Naive thymus-derived CD4-positive, alpha-beta T cell (primary cell): Measurements from ENCODE around the gene ANKRD23. TPM values are rescaled to one million over a fixed set of nuclear protein-coding genes. Genes with fewer than 3 reads are reported as not detected.
A peak's percentile ranks its signal among the peaks of the same experiment; 100 is the strongest.

ENCODE experiments used
- ATAC-seq: fragments of 150-1000 bp; cut with Tn5 transposase; 2 replicates; pipeline ENCODE4 v1.10.0; 2021; ENCODE audit warnings: mild to moderate bottlenecking, moderate library complexity
- CTCF ChIA-PET: fragments of 350-600 bp; sonication (Branson Sonifier 250); formaldehyde crosslinking; loops from one replicate; lab custom pipeline; 2021; ENCODE audit warnings: antibody characterized with exemption; lab: Charles Lee
- POLR2A ChIA-PET: fragments of 350-600 bp; sonication (Branson Sonifier 250); formaldehyde crosslinking; loops from one replicate; lab custom pipeline; 2021; ENCODE audit warnings: antibody characterized with exemption, inconsistent platforms; lab: Charles Lee
- DNase-seq, 9 donors: peaks; one replicate each; pipeline versions ENCODE4 v3.0.0 to v3.0.0-alpha.2; 2020 to 2022; ENCODE audit warnings: mixed read lengths in 1 of 9
- H3K27ac ChIP-seq: one replicate; pipeline ENCODE4 v1.7.0; 2013; ENCODE audit warnings: mild to moderate bottlenecking, low read depth, low read length, moderate library complexity
- H3K27me3 ChIP-seq, 2 donors: one replicate each; pipeline ENCODE4 v1.7.0; 2013; ENCODE audit warnings: low read length in 2 of 2, mild to moderate bottlenecking in 2 of 2, moderate library complexity in 2 of 2; ENCODE audit not compliant: control insufficient read depth in 2 of 2, insufficient read depth in 2 of 2
- H3K36me3 ChIP-seq, 3 experiments: 1 replicate in 2 of 3; 2 replicates in 1 of 3; pipeline ENCODE4 v1.7.0; 2013; ENCODE audit warnings: low read length in 3 of 3, mild to moderate bottlenecking in 3 of 3, moderate library complexity in 1 of 3; ENCODE audit not compliant: insufficient read depth in 3 of 3, control insufficient read depth in 2 of 3
- H3K4me1 ChIP-seq, 2 donors: one replicate each; pipeline ENCODE4 v1.7.0; 2013; ENCODE audit warnings: low read length in 2 of 2, mild to moderate bottlenecking in 2 of 2, moderate library complexity in 1 of 2; ENCODE audit not compliant: control insufficient read depth in 2 of 2, insufficient read depth in 2 of 2
- H3K4me3 ChIP-seq: 2 replicates; pipeline ENCODE4 v1.7.0; 2013; ENCODE audit warnings: mild to moderate bottlenecking, low read length
- H3K9me3 ChIP-seq, 3 experiments: 1 replicate in 2 of 3; 2 replicates in 1 of 3; pipeline ENCODE4 v1.7.0; 2013; ENCODE audit warnings: low read length in 3 of 3; ENCODE audit not compliant: control insufficient read depth in 2 of 3
- H3K27ac Mint-ChIP-seq, 9 donors: one replicate each; pipeline ENCODE4 v1.8.0; 2020 to 2022; ENCODE audit warnings: mixed read lengths in 9 of 9, mild to moderate bottlenecking in 8 of 9, moderate library complexity in 5 of 9, inconsistent platforms in 2 of 9
- H3K27me3 Mint-ChIP-seq, 5 donors: one replicate each; pipeline ENCODE4 v1.8.0; 2021 to 2022; ENCODE audit warnings: mixed read lengths in 5 of 5, mild to moderate bottlenecking in 1 of 5
- H3K36me3 Mint-ChIP-seq, 5 donors: one replicate each; pipeline ENCODE4 v1.8.0; 2020 to 2022; ENCODE audit warnings: mixed read lengths in 5 of 5, mild to moderate bottlenecking in 3 of 5, inconsistent platforms in 1 of 5
- H3K4me1 Mint-ChIP-seq, 7 donors: one replicate each; pipeline ENCODE4 v1.8.0; 2020 to 2022; ENCODE audit warnings: mixed read lengths in 7 of 7, mild to moderate bottlenecking in 3 of 7, inconsistent platforms in 1 of 7
- H3K4me3 Mint-ChIP-seq, 10 donors: one replicate each; pipeline ENCODE4 v1.8.0; 2020 to 2022; ENCODE audit warnings: mild to moderate bottlenecking in 10 of 10, mixed read lengths in 10 of 10, moderate library complexity in 6 of 10, inconsistent platforms in 2 of 10
- H3K9me3 Mint-ChIP-seq, 11 donors: one replicate each; pipeline ENCODE4 v1.8.0; 2020 to 2022; ENCODE audit warnings: mixed read lengths in 11 of 11, mild to moderate bottlenecking in 4 of 11, inconsistent platforms in 1 of 11, moderate library complexity in 1 of 11
- intact Hi-C, 2 donors: fragments of 100-400 bp; cut with micrococcal nuclease; formaldehyde crosslinking; loops; one replicate each; pipeline ENCODE4 v1.15.1; 2023
- polyA plus RNA-seq, 2 donors: library from polyadenylated mRNA; unstranded; fragments of 300-500 nt; fragmentation: Illumina TruSeq; gene quantifications; one replicate each; pipeline ENCODE4 v1.2.3, GENCODE V29; 2021
- total RNA-seq, 6 experiments: library from RNA in 5 of 6; stranded (reverse) in 5 of 6; gene quantifications; 1 replicate in 5 of 6; 2 replicates in 1 of 6; pipeline ENCODE4 v1.2.3 and lab custom pipeline; 2021 to 2026

The ANKRD23 gene
- total and polyA plus RNA-seq, 7 experiments from 2014 or later: 0.64 to 19.8 (median 11.7) TPM

- Mint-ChIP-seq H3K27ac (peak overlapping the region in 2 of 9 donors; percentile 56 to 82), H3K27me3 (no peaks in the 10 kb centered on the region), H3K4me1 (peaks cover 15 to 38% (median 27%) of the 10 kb centered on the region in 7 donors), H3K9me3 (peaks cover 0 to 3% (median 0%) of the 10 kb centered on the region in 11 donors), H3K36me3 (peaks cover 0 to 9% (median 0%) of the 10 kb centered on the region in 5 donors), H3K4me3 (no peak overlapping the region)
- DNase-seq (no peak), ATAC-seq (no peak)
- H3K4me1 ChIP-seq: peaks cover 4 to 13% of the 10 kb centered on the region in 2 donors
- no peaks in the 10 kb centered on the region for H3K27me3 ChIP-seq
- intact Hi-C loops: no loop called here
- no peak overlapping the region for H3K4me3 ChIP-seq
- peaks cover 0 to 9% (median 0%) of the 10 kb centered on the region in 3 experiments for H3K36me3 ChIP-seq
- POLR2A ChIA-PET: interaction anchor here (0.7 kb wide), 1 partner anchor 699 kb away, joined by 3 read pairs; no protein-coding TSS in a partner anchor
- CTCF ChIA-PET: no interaction called here
- no peaks in the 10 kb centered on the region for H3K9me3 ChIP-seq
- no peak overlapping the region for H3K27ac ChIP-seq
Observed at GRCh38 chr2:96811917-96812316, 31.9 kb downstream of the ANKRD23 start.

GRCh38 chr2:96810783-96811192 is 33.0 kb downstream of the ANKRD23 start:
- peaks cover 0 to 6% (median 0%) of the 10 kb centered on the region in 11 donors for H3K9me3 Mint-ChIP-seq
- peaks cover 0 to 15% (median 4%) of the 10 kb centered on the region in 5 donors for H3K36me3 Mint-ChIP-seq
- H3K4me3 ChIP-seq: no peak overlapping the region
- H3K36me3 ChIP-seq: peaks cover 0 to 9% (median 0%) of the 10 kb centered on the region in 3 experiments
- H3K27ac ChIP-seq: no peak overlapping the region
- no peaks in the 10 kb centered on the region for H3K27me3 Mint-ChIP-seq
- ATAC-seq (no peak), DNase-seq (no peak)
- H3K4me1 ChIP-seq: peaks cover 13 to 21% of the 10 kb centered on the region in 2 donors
- intact Hi-C loops: no loop called here
- peak overlapping the region in 6 of 9 donors; percentile 13 to 81 (median 58) for H3K27ac Mint-ChIP-seq
- no peaks in the 10 kb centered on the region for H3K9me3 ChIP-seq
- POLR2A ChIA-PET: no interaction called here
- H3K27me3 ChIP-seq: no peaks in the 10 kb centered on the region
- H3K4me1 Mint-ChIP-seq: peaks cover 23 to 48% (median 36%) of the 10 kb centered on the region in 7 donors
- CTCF ChIA-PET: interaction anchor here (0.6 kb wide), 1 partner anchor 323 kb away, joined by 3 read pairs; no protein-coding TSS in a partner anchor
- no peak overlapping the region for H3K4me3 Mint-ChIP-seq

GRCh38 chr2:96809951-96810782 is 33.7 kb downstream of the ANKRD23 start:
- intact Hi-C loops: loop anchor here in 1 of 2 donors (10.0 kb wide), 1 partner anchor 205 kb away; no protein-coding TSS in a partner anchor
- H3K4me1 Mint-ChIP-seq: peaks cover 19 to 44% (median 32%) of the 10 kb centered on the region in 7 donors
- Histone ChIP-seq H3K36me3 (peaks cover 0 to 9% (median 0%) of the 10 kb centered on the region in 3 experiments), H3K27me3 (no peaks in the 10 kb centered on the region), H3K4me3 (no peak overlapping the region), H3K9me3 (no peaks in the 10 kb centered on the region), H3K4me1 (peaks cover 13 to 21% of the 10 kb centered on the region in 2 donors), H3K27ac (no peak overlapping the region)
- POLR2A ChIA-PET: interaction anchor here (0.9 to 1.0 kb wide), 2 partner anchors 48 to 115 kb away, joined by 3 to 5 read pairs; partner anchors contain the start of gene ANKRD39
- ATAC-seq: no peak
- H3K27me3 Mint-ChIP-seq: no peaks in the 10 kb centered on the region
- H3K4me3 Mint-ChIP-seq: no peak overlapping the region
- no peak for DNase-seq
- H3K27ac Mint-ChIP-seq: peak overlapping the region in 6 of 9 donors; percentile 31 to 81 (median 69)
- peaks cover 0 to 15% (median 4%) of the 10 kb centered on the region in 5 donors for H3K36me3 Mint-ChIP-seq
- CTCF ChIA-PET: interaction anchor here (0.6 kb wide), 1 partner anchor 324 kb away, joined by 3 read pairs; no protein-coding TSS in a partner anchor
- H3K9me3 Mint-ChIP-seq: peaks cover 0 to 6% (median 0%) of the 10 kb centered on the region in 11 donors

GRCh38 chr2:96809216-96809882 is 34.5 kb downstream of the ANKRD23 start:
- no peak for ATAC-seq
- POLR2A ChIA-PET: interaction anchor here (0.9 to 1.0 kb wide), 2 partner anchors 49 to 116 kb away, joined by 3 to 5 read pairs; partner anchors contain the start of gene ANKRD39
- H3K4me1 Mint-ChIP-seq: peaks cover 15 to 40% (median 28%) of the 10 kb centered on the region in 7 donors
- intact Hi-C loops: loop anchor here in 1 of 2 donors (10.0 kb wide), 1 partner anchor 205 kb away; no protein-coding TSS in a partner anchor
- H3K27ac Mint-ChIP-seq: peak overlapping the region in 6 of 9 donors; percentile 18 to 98 (median 78)
- H3K36me3 ChIP-seq: peaks cover 0 to 9% (median 0%) of the 10 kb centered on the region in 3 experiments
- CTCF ChIA-PET: no interaction called here
- H3K27ac ChIP-seq: no peak overlapping the region
- peaks cover 0 to 15% (median 4%) of the 10 kb centered on the region in 5 donors for H3K36me3 Mint-ChIP-seq
- H3K9me3 ChIP-seq: no peaks in the 10 kb centered on the region
- H3K27me3 ChIP-seq: no peaks in the 10 kb centered on the region
- H3K4me1 ChIP-seq: peaks cover 13 to 21% of the 10 kb centered on the region in 2 donors
- H3K27me3 Mint-ChIP-seq: no peaks in the 10 kb centered on the region
- peak overlapping the region in 1 of 10 donors; percentile 10 for H3K4me3 Mint-ChIP-seq
- no peak overlapping the region for H3K4me3 ChIP-seq
- H3K9me3 Mint-ChIP-seq: peaks cover 0 to 6% (median 0%) of the 10 kb centered on the region in 11 donors
- no peak for DNase-seq

- ChIA-PET POLR2A (interaction anchor here (1.2 to 2.6 kb wide), 2 partner anchors 31 to 267 kb away, joined by 3 to 11 read pairs; no protein-coding TSS in a partner anchor), CTCF (interaction anchor here (0.6 kb wide), 1 partner anchor 147 kb away, joined by 3 read pairs; no protein-coding TSS in a partner anchor)
- peak overlapping the region in 2 of 10 donors; percentile 39 to 52 for H3K4me3 Mint-ChIP-seq
- intact Hi-C loops: loop anchor here in 1 of 2 donors (10.0 kb wide), 1 partner anchor 204 kb away; no protein-coding TSS in a partner anchor
- Histone ChIP-seq H3K9me3 (no peaks in the 10 kb centered on the region), H3K4me3 (no peak overlapping the region), H3K36me3 (peaks cover 0 to 9% (median 0%) of the 10 kb centered on the region in 3 experiments), H3K4me1 (peaks cover 13 to 21% of the 10 kb centered on the region in 2 donors), H3K27ac (no peak overlapping the region), H3K27me3 (no peaks in the 10 kb centered on the region)
- peak overlapping the region in 8 of 9 donors; percentile 61 to 98 (median 78) for H3K27ac Mint-ChIP-seq
- DNase-seq (no peak), ATAC-seq (no peak)
- H3K27me3 Mint-ChIP-seq: no peaks in the 10 kb centered on the region
- peaks cover 0 to 6% (median 0%) of the 10 kb centered on the region in 11 donors for H3K9me3 Mint-ChIP-seq
- peaks cover 0 to 15% (median 4%) of the 10 kb centered on the region in 5 donors for H3K36me3 Mint-ChIP-seq
- peaks cover 15 to 40% (median 28%) of the 10 kb centered on the region in 7 donors for H3K4me1 Mint-ChIP-seq
Observed at GRCh38 chr2:96808176-96808837, 35.5 kb downstream of the ANKRD23 start.
